IMR-90 (cell line): ENCODE data around the gene SMIM9. TPM values are rescaled to one million over a fixed set of nuclear protein-coding genes. Genes with fewer than 3 reads are reported as not detected.

Source experiments
- ATAC-seq: fragments of 200-7000 bp; cut with Tn5 transposase; 2 replicates; pipeline ENCODE4 v1.9.1; 2020; ENCODE audit warnings: low read depth, mild to moderate bottlenecking, moderate library complexity
- BruUV-seq: library from RNA; stranded (reverse); fragments of 400-500 nt; replicated peaks from 2 replicates; lab custom pipeline; 2021; lab: Mats Ljungman, UMichigan
- CTCF ChIA-PET: fragments of 300-600 bp; formaldehyde crosslinking; extraction: SDS; loops from one replicate; lab custom pipeline; 2021; ENCODE audit warnings: antibody characterized with exemption; lab: Yijun Ruan, JAX
- POLR2A ChIA-PET: fragments of 300-600 bp; sonication (Branson Sonifier 250); formaldehyde crosslinking; loops from one replicate; lab custom pipeline; 2022; ENCODE audit warnings: antibody characterized with exemption; ENCODE audit not compliant: unreplicated experiment; lab: Charles Lee
- DNase-seq: peaks from one replicate; pipeline ENCODE4 v3.0.0; 2013
- H2AFZ ChIP-seq: replicated peaks from 2 replicates; pipeline ENCODE3; 2013; ENCODE audit warnings: low read length, mild to moderate bottlenecking; ENCODE audit not compliant: poor library complexity
- H2AK5ac ChIP-seq: 2 replicates; pipeline ENCODE4 v1.6.1; 2013; ENCODE audit warnings: low read depth, low read length, inconsistent platforms
- H2AK9ac ChIP-seq: replicated peaks from 2 replicates; pipeline ENCODE3; 2013; ENCODE audit warnings: mild to moderate bottlenecking, low read depth, low read length, moderate library complexity; ENCODE audit not compliant: poor library complexity
- H2BK120ac ChIP-seq: 2 replicates; pipeline ENCODE4 v1.6.1; 2013; ENCODE audit warnings: low read depth, low read length, inconsistent platforms
- H2BK15ac ChIP-seq: 3 replicates; pipeline ENCODE4 v1.6.1; 2013; ENCODE audit warnings: low read depth, low read length, inconsistent platforms
- H2BK20ac ChIP-seq: 2 replicates; pipeline ENCODE4 v1.6.1; 2013; ENCODE audit warnings: low read depth, mild to moderate bottlenecking, inconsistent platforms, low read length, moderate library complexity
- H2BK5ac ChIP-seq: 2 replicates; pipeline ENCODE4 v1.6.1; 2013; ENCODE audit warnings: mild to moderate bottlenecking, low read depth, low read length, inconsistent platforms; ENCODE audit not compliant: poor library complexity, severe bottlenecking
- H3K14ac ChIP-seq: replicated peaks from 2 replicates; pipeline ENCODE4 v1.6.1; 2013; ENCODE audit warnings: low read depth, low read length, inconsistent platforms
- H3K18ac ChIP-seq: 2 replicates; pipeline ENCODE4 v1.6.1; 2013; ENCODE audit warnings: low read depth, low read length, control low read depth
- H3K23ac ChIP-seq: 2 replicates; pipeline ENCODE4 v1.6.1; 2013; ENCODE audit warnings: low read depth, low read length, inconsistent platforms
- H3K27ac ChIP-seq: 2 replicates; pipeline ENCODE4 v1.5.1; 2013; ENCODE audit warnings: mild to moderate bottlenecking, control low read depth, low read length; ENCODE audit not compliant: insufficient read depth
- H3K27me3 ChIP-seq: 2 replicates; pipeline ENCODE4 v1.6.1; 2013; ENCODE audit warnings: low read length; ENCODE audit not compliant: control insufficient read depth, insufficient read depth
- H3K36me3 ChIP-seq: 2 replicates; pipeline ENCODE4 v1.6.1; 2013; ENCODE audit warnings: low read length, mixed read lengths; ENCODE audit not compliant: control insufficient read depth, insufficient read depth
- H3K4ac ChIP-seq: 2 replicates; pipeline ENCODE4 v1.6.1; 2013; ENCODE audit warnings: low read depth, low read length, inconsistent platforms
- H3K4me1 ChIP-seq: 2 replicates; pipeline ENCODE4 v1.6.1; 2013; ENCODE audit warnings: low read length, mixed read lengths; ENCODE audit not compliant: control insufficient read depth, insufficient read depth
- H3K4me2 ChIP-seq: 2 replicates; pipeline ENCODE4 v1.6.1; 2013; ENCODE audit warnings: low read depth, mild to moderate bottlenecking, control low read depth, low read length, moderate library complexity
- H3K4me3 ChIP-seq: 2 replicates; pipeline ENCODE4 v1.5.1; 2013; ENCODE audit warnings: low read depth, mild to moderate bottlenecking, control low read depth, low read length, moderate library complexity; ENCODE audit not compliant: insufficient read depth
- H3K56ac ChIP-seq: 2 replicates; pipeline ENCODE4 v1.6.1; 2013; ENCODE audit warnings: low read length, inconsistent platforms; ENCODE audit not compliant: insufficient read depth; ENCODE audit errors: extremely low read depth
- H3K79me1 ChIP-seq, 2 experiments: 2 replicates each; pipeline ENCODE4 v1.6.1; 2013; ENCODE audit warnings: low read length in 2 of 2, inconsistent platforms in 1 of 2, low read depth in 1 of 2
- H3K9ac ChIP-seq: 2 replicates; pipeline ENCODE4 v1.6.1; 2013; ENCODE audit warnings: low read depth, low read length, control low read depth
- H3K9me1 ChIP-seq: 2 replicates; pipeline ENCODE4 v1.6.1; 2013; ENCODE audit warnings: low read length, inconsistent platforms; ENCODE audit not compliant: insufficient read depth
- H3K9me3 ChIP-seq: 2 replicates; pipeline ENCODE4 v1.6.1; 2013; ENCODE audit warnings: low read length; ENCODE audit not compliant: control insufficient read depth, insufficient read depth
- H4K20me1 ChIP-seq: 2 replicates; pipeline ENCODE4 v1.6.1; 2013; ENCODE audit warnings: low read length, inconsistent platforms; ENCODE audit not compliant: insufficient read depth
- H4K5ac ChIP-seq: 2 replicates; pipeline ENCODE4 v1.6.1; 2013; ENCODE audit warnings: mild to moderate bottlenecking, low read depth, low read length, control low read depth
- H4K8ac ChIP-seq, 2 experiments: 2 replicates each; pipeline ENCODE4 v1.6.1; 2013; ENCODE audit warnings: low read depth in 2 of 2, low read length in 2 of 2, control low read depth in 1 of 2, inconsistent platforms in 1 of 2
- H4K91ac ChIP-seq: 2 replicates; pipeline ENCODE4 v1.6.1; 2013; ENCODE audit warnings: low read depth, low read length, inconsistent platforms; ENCODE audit not compliant: insufficient read depth
- BHLHE40 ChIP-seq: fragments of 150-350 bp; IDR thresholded peaks from 2 replicates; pipeline ENCODE4 v1.6.1; 2016; ENCODE audit warnings: mild to moderate bottlenecking, low read depth, low read length
- CEBPB ChIP-seq: IDR thresholded peaks from 2 replicates; pipeline ENCODE4 v1.6.1; 2012; ENCODE audit warnings: low read depth, low read length, improper control_type of control experiment
- CHD1 ChIP-seq: IDR thresholded peaks from 2 replicates; pipeline ENCODE4 v1.6.1; 2012; ENCODE audit warnings: low read depth, low read length, improper control_type of control experiment
- FOS ChIP-seq: fragments of 150-350 bp; IDR thresholded peaks from 2 replicates; pipeline ENCODE4 v1.6.1; 2016; ENCODE audit warnings: low read depth, low read length
- MAFK ChIP-seq: IDR thresholded peaks from 2 replicates; pipeline ENCODE4 v1.6.1; 2012; ENCODE audit warnings: low read depth, low read length, improper control_type of control experiment
- MAZ ChIP-seq: IDR thresholded peaks from 2 replicates; pipeline ENCODE4 v1.6.1; 2012; ENCODE audit warnings: low read depth, mild to moderate bottlenecking, low read length, improper control_type of control experiment, moderate library complexity, borderline replicate concordance
- MXI1 ChIP-seq: IDR thresholded peaks from 2 replicates; pipeline ENCODE4 v1.6.1; 2012; ENCODE audit warnings: low read depth, mild to moderate bottlenecking, low read length, moderate library complexity, borderline replicate concordance
- POLR2A ChIP-seq: IDR thresholded peaks from 2 replicates; pipeline ENCODE4 v1.6.1; 2012; ENCODE audit warnings: mild to moderate bottlenecking, low read depth, low read length
- RAD21 ChIP-seq: IDR thresholded peaks from 2 replicates; pipeline ENCODE4 v1.6.1; 2012; ENCODE audit warnings: low read length, improper control_type of control experiment
- RCOR1 ChIP-seq: IDR thresholded peaks from 2 replicates; pipeline ENCODE4 v1.6.1; 2012; ENCODE audit warnings: mild to moderate bottlenecking, low read length, improper control_type of control experiment; ENCODE audit not compliant: insufficient replicate concordance
- RFX5 ChIP-seq: IDR thresholded peaks from 2 replicates; pipeline ENCODE4 v1.8.0; 2012; ENCODE audit warnings: low read depth, mild to moderate bottlenecking, low read length, moderate library complexity
- SMC3 ChIP-seq: fragments of 150-350 bp; IDR thresholded peaks from 2 replicates; pipeline ENCODE4 v1.6.1; 2016; ENCODE audit warnings: low read depth, mild to moderate bottlenecking, antibody characterized with exemption, low read length, moderate library complexity
- WGBS, 2 experiments: methylation state at CpG; one replicate each; pipeline versions ENCODE4 v1.1.5 to v1.1.7; 2013; ENCODE audit warnings: missing lambda C conversion rate in 2 of 2; ENCODE audit not compliant: insufficient read length in 1 of 2; ENCODE audit errors: extremely low coverage in 2 of 2; 5-methylcytosine and 5-hydroxymethylcytosine counted together
- dilution Hi-C: fragments of 300-500 bp; cut with HindIII; formaldehyde crosslinking; loops from one replicate; pipeline ENCODE4 v1.14.3; 2018; ENCODE audit warnings: low sequenced_read_pairs; ENCODE audit not compliant: unreplicated experiment
- in situ Hi-C: fragments of 300-500 bp; cut with MboI; formaldehyde crosslinking; loops from 3 replicates; pipeline ENCODE4 v1.14.3; 2019; ENCODE audit warnings: low sequenced_read_pairs, inconsistent platforms, mixed read lengths
- intact Hi-C: fragments of 100-400 bp; cut with micrococcal nuclease; formaldehyde crosslinking; loops from 2 replicates; pipeline ENCODE4 v1.10.0; 2022
- polyA plus RNA-seq, 3 experiments: library from polyadenylated mRNA; depleted of rRNA; stranded (reverse); fragments of >200 nt; gene quantifications; 2 replicates each; pipeline ENCODE4 v1.2.3, GENCODE V29; 2012; ENCODE audit warnings: low replicate concordance in 1 of 3
- total RNA-seq: library from RNA; depleted of rRNA; stranded (reverse); fragments of >200 nt; gene quantifications from 2 replicates; pipeline ENCODE4 v1.2.3, GENCODE V29; 2012
- TF ChIP-seq, protein P1 (sequence below): conservative IDR thresholded peaks from 2 replicates; pipeline ENCODE4 v1.5.1; 2012; ENCODE audit warnings: mild to moderate bottlenecking, low read depth, low read length, improper control_type of control experiment
- TF ChIP-seq, protein P2 (sequence below): fragments of 150-350 bp; IDR thresholded peaks from 2 replicates; pipeline ENCODE4 v1.6.1; 2017; ENCODE audit warnings: mild to moderate bottlenecking, antibody characterized with exemption, low read length, low read depth
- TF ChIP-seq, protein P3 (sequence below): fragments of 150-350 bp; IDR thresholded peaks from 2 replicates; pipeline ENCODE4 v1.6.1; 2016; ENCODE audit warnings: low read depth, mild to moderate bottlenecking, low read length, moderate library complexity, borderline replicate concordance

Gene SMIM9
- total and polyA plus RNA-seq, 2 of the 4 experiments (the other 2 are of a cell fraction) = not detected

DNA sequence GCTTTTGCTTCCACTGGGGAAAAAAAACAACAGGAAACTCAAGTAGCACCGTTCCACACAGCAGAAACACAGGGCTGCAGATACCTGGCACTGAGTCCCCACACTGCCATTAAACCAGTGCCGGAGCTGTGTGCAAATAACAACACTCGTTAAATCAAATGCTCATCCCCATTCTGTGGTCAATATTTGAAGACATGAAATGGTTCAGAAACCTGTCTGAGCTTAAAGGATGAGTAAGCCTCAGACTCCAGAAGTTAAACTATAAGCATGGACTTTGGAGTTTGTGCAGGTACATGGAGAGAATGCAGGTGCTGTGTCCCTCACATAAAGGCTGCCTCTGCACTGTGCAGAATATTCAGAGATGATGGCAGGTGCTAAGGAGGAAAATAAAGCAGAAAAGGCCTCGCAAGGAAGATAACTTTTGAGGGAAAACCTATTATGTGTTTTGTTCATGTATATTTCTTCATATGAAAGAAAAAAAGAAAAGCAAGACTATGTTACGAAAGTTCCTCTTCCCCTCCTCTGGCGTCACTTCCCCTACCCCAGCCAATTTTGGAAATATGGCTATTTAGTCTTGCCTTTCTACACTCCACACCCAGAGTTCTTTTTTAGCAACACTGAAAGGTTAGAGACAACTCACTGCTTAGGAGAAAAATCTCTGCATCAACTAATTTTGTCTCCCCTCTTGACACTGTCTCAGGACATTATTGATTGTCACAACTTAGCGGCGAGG is 33.8 kb downstream of the SMIM9 start:
- Histone ChIP-seq H3K9me3 (no peaks in the 10 kb centered on the region), H4K8ac (peak overlapping the region in 1 of 2 experiments; percentile 44; a peak in 1 of 4 replicates), H3K27ac (no peak overlapping the region), H3K18ac (no peak overlapping the region), H2AK9ac (no peak overlapping the region), H4K20me1 (peaks cover 3% of the 10 kb centered on the region; the same call in 1 of the 2 replicates), H3K9me1 (peaks cover 3% of the 10 kb centered on the region; the same call in 1 of the 2 replicates), H3K4me1 (peaks cover 16% of the 10 kb centered on the region), H3K79me1 (peaks cover 23 to 36% of the 10 kb centered on the region in 2 experiments), H2BK120ac (no peak overlapping the region), H2AFZ (no peak overlapping the region), H2AK5ac (no peak overlapping the region), H2BK5ac (peak overlapping the region; percentile 87), H4K5ac (no peak overlapping the region), H2BK15ac (no peak overlapping the region), H3K9ac (no peak overlapping the region), H3K23ac (no peak overlapping the region), H3K56ac (no peak overlapping the region), H3K27me3 (no peaks in the 10 kb centered on the region), H3K4me3 (no peak overlapping the region), H3K14ac (no peak overlapping the region; the same call in 1 of the 2 replicates), H4K91ac (peak overlapping the region; percentile 31; the same call in 1 of the 2 replicates), H2BK20ac (no peak overlapping the region; the same call in 1 of the 2 replicates), H3K4ac (peak overlapping the region; percentile 21; the same call in 1 of the 2 replicates), H3K36me3 (no peaks in the 10 kb centered on the region), H3K4me2 (no peak overlapping the region)
- no peak for ATAC-seq
- in situ Hi-C loops = no loop called here
- intact Hi-C loops = loop anchor here (1.0 kb wide), 1 partner anchor 38 kb away; the partner anchor contains the start of gene DKC1
- CTCF ChIA-PET = no interaction called here
- no peak for DNase-seq
- no CpG with 5 or more reads among the region's 8 CpGs for WGBS, 2 experiments
- POLR2A ChIA-PET = no interaction called here
- no TSS peak for BruUV-seq
- dilution Hi-C loops = no loop called here
- no peak for TF ChIP-seq BHLHE40
- no peak for TF ChIP-seq RAD21
- no peak for TF ChIP-seq RCOR1
- no peak for TF ChIP-seq RFX5
- no peak for TF ChIP-seq CEBPB
- TF ChIP-seq, protein P1, sequence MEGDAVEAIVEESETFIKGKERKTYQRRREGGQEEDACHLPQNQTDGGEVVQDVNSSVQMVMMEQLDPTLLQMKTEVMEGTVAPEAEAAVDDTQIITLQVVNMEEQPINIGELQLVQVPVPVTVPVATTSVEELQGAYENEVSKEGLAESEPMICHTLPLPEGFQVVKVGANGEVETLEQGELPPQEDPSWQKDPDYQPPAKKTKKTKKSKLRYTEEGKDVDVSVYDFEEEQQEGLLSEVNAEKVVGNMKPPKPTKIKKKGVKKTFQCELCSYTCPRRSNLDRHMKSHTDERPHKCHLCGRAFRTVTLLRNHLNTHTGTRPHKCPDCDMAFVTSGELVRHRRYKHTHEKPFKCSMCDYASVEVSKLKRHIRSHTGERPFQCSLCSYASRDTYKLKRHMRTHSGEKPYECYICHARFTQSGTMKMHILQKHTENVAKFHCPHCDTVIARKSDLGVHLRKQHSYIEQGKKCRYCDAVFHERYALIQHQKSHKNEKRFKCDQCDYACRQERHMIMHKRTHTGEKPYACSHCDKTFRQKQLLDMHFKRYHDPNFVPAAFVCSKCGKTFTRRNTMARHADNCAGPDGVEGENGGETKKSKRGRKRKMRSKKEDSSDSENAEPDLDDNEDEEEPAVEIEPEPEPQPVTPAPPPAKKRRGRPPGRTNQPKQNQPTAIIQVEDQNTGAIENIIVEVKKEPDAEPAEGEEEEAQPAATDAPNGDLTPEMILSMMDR = no peak
- TF ChIP-seq SMC3 = no peak
- TF ChIP-seq MAFK = no peak
- TF ChIP-seq CHD1 = no peak
- TF ChIP-seq, protein P2, sequence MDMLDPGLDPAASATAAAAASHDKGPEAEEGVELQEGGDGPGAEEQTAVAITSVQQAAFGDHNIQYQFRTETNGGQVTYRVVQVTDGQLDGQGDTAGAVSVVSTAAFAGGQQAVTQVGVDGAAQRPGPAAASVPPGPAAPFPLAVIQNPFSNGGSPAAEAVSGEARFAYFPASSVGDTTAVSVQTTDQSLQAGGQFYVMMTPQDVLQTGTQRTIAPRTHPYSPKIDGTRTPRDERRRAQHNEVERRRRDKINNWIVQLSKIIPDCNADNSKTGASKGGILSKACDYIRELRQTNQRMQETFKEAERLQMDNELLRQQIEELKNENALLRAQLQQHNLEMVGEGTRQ = no peak
- no peak for TF ChIP-seq POLR2A
- TF ChIP-seq MXI1 = no peak
- no peak for TF ChIP-seq FOS
- TF ChIP-seq, protein P3, sequence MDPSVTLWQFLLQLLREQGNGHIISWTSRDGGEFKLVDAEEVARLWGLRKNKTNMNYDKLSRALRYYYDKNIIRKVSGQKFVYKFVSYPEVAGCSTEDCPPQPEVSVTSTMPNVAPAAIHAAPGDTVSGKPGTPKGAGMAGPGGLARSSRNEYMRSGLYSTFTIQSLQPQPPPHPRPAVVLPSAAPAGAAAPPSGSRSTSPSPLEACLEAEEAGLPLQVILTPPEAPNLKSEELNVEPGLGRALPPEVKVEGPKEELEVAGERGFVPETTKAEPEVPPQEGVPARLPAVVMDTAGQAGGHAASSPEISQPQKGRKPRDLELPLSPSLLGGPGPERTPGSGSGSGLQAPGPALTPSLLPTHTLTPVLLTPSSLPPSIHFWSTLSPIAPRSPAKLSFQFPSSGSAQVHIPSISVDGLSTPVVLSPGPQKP = no peak
- no peak for TF ChIP-seq MAZ
